Measurements from ENCODE around the gene ADAMTS8.

Gene ADAMTS8, protein sequence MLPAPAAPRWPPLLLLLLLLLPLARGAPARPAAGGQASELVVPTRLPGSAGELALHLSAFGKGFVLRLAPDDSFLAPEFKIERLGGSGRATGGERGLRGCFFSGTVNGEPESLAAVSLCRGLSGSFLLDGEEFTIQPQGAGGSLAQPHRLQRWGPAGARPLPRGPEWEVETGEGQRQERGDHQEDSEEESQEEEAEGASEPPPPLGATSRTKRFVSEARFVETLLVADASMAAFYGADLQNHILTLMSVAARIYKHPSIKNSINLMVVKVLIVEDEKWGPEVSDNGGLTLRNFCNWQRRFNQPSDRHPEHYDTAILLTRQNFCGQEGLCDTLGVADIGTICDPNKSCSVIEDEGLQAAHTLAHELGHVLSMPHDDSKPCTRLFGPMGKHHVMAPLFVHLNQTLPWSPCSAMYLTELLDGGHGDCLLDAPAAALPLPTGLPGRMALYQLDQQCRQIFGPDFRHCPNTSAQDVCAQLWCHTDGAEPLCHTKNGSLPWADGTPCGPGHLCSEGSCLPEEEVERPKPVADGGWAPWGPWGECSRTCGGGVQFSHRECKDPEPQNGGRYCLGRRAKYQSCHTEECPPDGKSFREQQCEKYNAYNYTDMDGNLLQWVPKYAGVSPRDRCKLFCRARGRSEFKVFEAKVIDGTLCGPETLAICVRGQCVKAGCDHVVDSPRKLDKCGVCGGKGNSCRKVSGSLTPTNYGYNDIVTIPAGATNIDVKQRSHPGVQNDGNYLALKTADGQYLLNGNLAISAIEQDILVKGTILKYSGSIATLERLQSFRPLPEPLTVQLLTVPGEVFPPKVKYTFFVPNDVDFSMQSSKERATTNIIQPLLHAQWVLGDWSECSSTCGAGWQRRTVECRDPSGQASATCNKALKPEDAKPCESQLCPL

GRCh38 chr11:130428316-130429119 is at the start of gene ADAMTS8:
Gene ADAMTS8, minus strand, starts transcription at chr11:130428609. Its CDS starts 323 bp downstream, at chr11:130428286.
- DNase-seq = no peak

GRCh38 chr11:130477586-130478203 is 49.3 kb upstream of the ADAMTS8 start:
- no peak for DNase-seq

DNA sequence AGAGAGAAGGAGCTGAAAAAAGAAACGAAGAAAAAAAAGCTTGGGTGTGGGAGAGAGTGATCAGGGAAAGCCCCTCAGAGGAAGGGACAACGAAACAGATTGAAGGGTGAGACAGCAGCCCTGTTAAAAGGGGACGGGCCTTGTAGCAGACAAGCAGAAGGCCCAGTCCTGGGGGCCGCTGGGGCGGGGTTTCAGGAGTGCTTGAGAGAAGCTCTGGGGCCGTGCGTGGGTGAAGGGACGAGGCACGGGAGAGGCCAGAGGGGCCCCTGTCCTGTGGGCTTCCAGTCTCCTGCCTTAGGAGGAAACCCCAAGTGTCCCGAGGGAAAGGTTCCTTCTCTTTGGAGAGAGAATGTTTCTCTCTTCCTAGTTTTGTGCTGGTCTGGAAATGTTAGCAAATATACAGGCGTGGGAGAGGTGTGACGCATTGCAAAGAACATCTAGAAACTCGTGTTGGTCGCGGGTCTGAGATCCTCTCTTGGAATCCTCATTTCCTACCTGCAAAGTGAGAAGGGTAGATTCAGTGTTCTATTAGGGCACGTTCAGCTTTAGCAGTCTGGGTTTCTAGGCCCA is 48.6 kb upstream of the ADAMTS8 start:
- no peak for DNase-seq

DNA sequence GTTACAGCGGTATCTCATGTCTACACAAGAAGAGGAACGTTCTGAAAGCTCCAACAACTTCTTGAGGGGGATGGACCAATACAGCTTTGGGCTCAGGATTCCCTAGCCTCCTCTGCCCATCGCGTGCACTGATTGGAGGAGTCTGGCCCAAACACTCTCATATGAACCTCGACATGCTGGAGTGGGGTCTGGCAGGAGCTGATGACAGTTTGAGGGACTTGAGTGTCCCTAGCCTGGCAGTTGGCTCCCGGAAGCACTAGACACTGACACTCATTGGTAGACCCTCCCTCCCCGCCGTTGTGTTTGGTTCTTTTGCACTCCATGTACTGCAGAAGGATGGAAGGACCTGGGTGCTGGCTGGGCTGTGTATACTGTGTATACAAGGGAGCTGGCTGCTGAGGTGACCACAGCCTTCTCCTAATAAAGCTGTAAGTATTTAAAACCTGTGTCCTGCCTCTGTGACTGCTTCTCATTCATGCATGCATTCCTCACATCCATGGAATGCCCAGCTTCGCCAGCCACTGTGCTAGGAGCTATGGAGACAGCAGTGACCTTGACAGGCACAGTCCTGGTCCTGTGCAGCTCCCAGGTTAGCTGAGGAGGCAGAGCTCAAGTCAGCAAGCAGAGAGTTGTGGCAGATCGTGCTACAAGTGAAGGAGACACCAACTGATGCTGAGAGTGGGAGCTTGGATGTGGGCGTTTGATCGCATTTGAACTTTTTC is 48.0 kb upstream of the ADAMTS8 start:
- DNase-seq = no peak

DNA sequence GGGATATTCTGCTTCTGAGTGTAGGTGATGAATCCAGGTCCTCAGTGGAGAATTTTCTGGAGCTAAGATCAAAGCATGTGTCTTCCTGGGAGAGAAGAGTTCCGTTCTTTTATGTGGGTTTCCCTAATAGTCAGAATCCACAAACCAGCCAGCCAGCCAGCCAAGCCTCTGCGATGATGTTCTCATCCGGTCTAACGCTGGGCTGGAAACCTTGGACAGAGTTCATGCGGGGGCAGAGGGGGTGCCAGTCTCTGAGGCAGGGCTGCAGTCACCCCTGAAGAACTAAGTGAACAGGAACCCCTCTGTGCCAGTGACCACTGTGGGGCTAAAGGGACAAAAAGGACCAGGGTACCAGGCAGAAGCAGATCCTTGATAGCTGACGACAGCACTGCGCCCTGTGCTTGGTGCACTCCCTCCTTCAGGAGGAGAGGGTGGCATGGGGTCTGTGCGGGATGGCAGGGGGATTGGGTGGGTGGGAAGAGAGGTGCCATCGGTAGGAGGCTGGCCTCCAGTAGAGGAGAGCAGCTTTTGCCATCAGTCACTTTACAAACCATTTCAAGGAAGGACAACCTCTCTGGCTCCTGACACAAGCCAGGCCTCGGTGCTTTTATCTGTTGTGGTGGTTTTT is 47.1 kb upstream of the ADAMTS8 start:
- no peak for DNase-seq

- no peak for DNase-seq
These were observed 46.4 kb upstream of the ADAMTS8 start for GRCh38 chr11:130474637-130475400.

- DNase-seq = no peak
These were observed 45.5 kb upstream of the ADAMTS8 start for GRCh38 chr11:130473795-130474377.

DNA sequence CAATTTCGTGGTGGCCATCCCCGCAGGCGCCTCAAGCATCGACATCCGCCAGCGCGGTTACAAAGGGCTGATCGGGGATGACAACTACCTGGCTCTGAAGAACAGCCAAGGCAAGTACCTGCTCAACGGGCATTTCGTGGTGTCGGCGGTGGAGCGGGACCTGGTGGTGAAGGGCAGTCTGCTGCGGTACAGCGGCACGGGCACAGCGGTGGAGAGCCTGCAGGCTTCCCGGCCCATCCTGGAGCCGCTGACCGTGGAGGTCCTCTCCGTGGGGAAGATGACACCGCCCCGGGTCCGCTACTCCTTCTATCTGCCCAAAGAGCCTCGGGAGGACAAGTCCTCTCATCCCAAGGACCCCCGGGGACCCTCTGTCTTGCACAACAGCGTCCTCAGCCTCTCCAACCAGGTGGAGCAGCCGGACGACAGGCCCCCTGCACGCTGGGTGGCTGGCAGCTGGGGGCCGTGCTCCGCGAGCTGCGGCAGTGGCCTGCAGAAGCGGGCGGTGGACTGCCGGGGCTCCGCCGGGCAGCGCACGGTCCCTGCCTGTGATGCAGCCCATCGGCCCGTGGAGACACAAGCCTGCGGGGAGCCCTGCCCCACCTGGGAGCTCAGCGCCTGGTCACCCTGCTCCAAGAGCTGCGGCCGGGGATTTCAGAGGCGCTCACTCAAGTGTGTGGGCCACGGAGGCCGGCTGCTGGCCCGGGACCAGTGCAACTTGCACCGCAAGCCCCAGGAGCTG is 44.8 kb upstream of the ADAMTS8 start:
- DNase-seq = no peak

- DNase-seq = no peak
These were observed 44.1 kb upstream of the ADAMTS8 start for GRCh38 chr11:130472434-130472961.

DNA sequence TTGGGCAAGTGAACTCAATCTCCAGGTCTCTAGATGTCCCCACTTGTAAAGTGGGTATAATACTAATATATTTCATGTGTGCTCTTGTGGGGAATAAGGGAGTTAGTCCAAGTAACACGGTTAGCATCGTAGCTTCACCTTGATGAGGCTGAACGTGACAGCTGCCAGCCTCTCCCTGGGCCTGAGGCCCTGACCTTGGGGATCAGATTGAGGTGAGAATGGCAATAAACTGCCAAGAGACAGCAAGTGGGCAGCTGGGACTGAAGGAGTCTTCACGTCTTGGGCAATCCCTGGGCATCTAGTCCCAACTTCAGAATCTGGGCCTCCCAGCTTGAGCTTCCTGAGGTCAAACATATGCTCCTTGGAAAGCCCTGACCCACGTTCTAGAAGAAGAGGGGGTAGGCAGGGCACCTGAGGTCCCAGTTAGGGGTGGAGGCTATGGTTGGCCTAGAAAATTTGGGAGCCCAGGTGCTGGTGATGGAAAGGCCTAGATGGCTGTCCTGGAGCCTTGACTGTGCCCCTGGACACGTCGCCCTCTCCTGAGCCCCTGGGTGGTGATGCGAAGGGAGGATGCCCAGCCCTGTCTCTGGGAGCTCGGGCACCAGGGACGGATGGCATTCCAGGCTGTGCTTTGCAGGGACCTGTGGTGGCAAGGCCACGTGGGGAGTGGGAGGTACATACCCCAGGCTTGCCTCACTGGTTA is 43.5 kb upstream of the ADAMTS8 start:
- DNase-seq = no peak

DNA sequence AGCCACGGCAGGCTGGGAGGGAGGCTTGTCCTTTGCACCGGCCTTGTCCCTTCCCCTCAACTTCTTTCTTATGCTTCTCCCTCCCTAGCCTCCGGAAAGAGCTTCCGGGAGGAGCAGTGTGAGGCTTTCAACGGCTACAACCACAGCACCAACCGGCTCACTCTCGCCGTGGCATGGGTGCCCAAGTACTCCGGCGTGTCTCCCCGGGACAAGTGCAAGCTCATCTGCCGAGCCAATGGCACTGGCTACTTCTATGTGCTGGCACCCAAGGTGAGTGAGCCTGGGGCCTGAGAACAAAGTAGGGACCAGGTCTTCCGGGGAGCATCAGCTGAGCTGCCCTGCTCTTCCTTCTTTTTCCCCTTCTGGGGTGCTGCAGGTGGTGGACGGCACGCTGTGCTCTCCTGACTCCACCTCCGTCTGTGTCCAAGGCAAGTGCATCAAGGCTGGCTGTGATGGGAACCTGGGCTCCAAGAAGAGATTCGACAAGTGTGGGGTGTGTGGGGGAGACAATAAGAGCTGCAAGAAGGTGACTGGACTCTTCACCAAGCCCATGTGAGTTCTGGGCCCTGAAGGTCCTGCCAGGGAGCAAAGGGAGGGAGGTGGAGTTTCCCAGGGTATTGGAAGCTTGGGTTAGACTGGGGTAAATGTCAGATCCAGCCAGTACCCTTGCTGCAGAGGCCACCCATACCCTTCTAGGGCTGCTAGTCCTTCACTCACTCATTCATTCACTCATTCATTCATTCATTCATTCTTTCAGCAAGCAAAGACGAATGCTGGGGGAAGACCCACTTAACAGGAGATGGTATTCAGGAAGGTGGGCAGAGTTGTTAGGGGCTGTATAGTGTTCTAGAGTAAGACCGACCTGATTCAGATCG is 42.7 kb upstream of the ADAMTS8 start:
- DNase-seq = no peak

DNA sequence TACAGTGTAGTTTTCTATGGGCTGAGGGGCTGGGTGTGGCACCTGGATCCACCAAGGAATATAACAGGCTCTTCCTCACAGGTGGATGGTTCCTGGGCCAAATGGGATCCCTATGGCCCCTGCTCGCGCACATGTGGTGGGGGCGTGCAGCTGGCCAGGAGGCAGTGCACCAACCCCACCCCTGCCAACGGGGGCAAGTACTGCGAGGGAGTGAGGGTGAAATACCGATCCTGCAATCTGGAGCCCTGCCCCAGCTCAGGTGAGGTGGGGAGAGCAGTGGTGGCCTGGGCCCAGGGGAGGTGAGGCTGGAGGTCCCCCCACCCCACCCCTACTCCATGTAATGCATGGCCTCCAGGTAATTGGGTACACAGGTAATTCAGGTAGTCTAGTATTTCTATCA is 40.8 kb upstream of the ADAMTS8 start:
- DNase-seq = no peak

- no peak for DNase-seq
These were observed 38.9 kb upstream of the ADAMTS8 start for GRCh38 chr11:130467116-130467900.

- no peak for DNase-seq
These were observed 36.9 kb upstream of the ADAMTS8 start for GRCh38 chr11:130465263-130465662.

- DNase-seq = no peak
These were observed 35.9 kb upstream of the ADAMTS8 start for GRCh38 chr11:130464291-130464812.

DNA sequence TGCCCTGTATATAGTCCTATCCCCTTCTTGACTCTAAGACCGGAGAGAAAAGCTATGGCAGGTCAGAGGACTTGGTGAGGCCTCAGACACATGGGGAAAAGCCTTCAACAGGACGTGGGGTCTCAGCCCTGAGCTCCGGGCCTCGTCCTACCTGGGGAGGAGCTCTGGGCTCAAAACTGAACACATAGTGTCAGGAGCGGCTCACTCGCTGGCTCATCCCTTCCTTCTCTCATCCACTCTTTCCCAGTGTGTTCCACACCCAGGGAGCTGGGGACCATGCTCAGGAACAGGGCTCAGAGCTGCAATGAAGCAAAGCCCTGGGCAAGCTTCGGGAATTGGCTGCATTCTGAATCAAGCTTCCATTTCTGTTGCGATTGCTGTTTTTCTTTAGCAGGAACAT is 34.5 kb upstream of the ADAMTS8 start:
- no peak for DNase-seq
